Activated T-cell treated with anti-CD3 and anti-CD28 coated beads, Interleukin-2, amount 50 U/mL, for 48 hours (primary cell): Measurements from ENCODE around the gene APOL3.
"Not testable (repeated sequence)": the region's sequence is repeated elsewhere in the genome, so short reads cannot be mapped to it uniquely, and the experiment has no call there.

Experiments used
- DNase-seq, 2 experiments: peaks; one replicate each; pipeline ENCODE4 v3.0.0-alpha.2; 2020

Gene APOL3

GRCh38 chr22:36192542-36192941, 32.0 kb upstream of the APOL3 start:
- no peak for DNase-seq

GRCh38 chr22:36191106-36191836, 30.7 kb upstream of the APOL3 start:
- DNase-seq: no peak

- not testable (repeated sequence) for DNase-seq
Measured at GRCh38 chr22:36187862-36188261, 27.3 kb upstream of the APOL3 start.

- DNase-seq: no peak
Measured at GRCh38 chr22:36185828-36186624, 25.5 kb upstream of the APOL3 start.

- DNase-seq: no peak
Measured at GRCh38 chr22:36184433-36185025, 24.0 kb upstream of the APOL3 start.

- no peak for DNase-seq
Measured at GRCh38 chr22:36183446-36183845, 22.9 kb upstream of the APOL3 start.

- DNase-seq: no peak
Measured at GRCh38 chr22:36182857-36183256, 22.3 kb upstream of the APOL3 start.

GRCh38 chr22:36182056-36182455, 21.5 kb upstream of the APOL3 start:
- DNase-seq: no peak

- no peak for DNase-seq
Measured at GRCh38 chr22:36180928-36181327, 20.4 kb upstream of the APOL3 start.

GRCh38 chr22:36180038-36180880, 19.7 kb upstream of the APOL3 start:
- DNase-seq: peak; percentile 90

- DNase-seq: no peak
Measured at GRCh38 chr22:36177160-36177559, 16.6 kb upstream of the APOL3 start.

- DNase-seq: no peak
Measured at GRCh38 chr22:36175892-36176291, 15.3 kb upstream of the APOL3 start.

- DNase-seq: no peak
Measured at GRCh38 chr22:36171941-36172340, 11.4 kb upstream of the APOL3 start.

- DNase-seq: no peak
Measured at GRCh38 chr22:36166518-36167220, 6.1 kb upstream of the APOL3 start.

GRCh38 chr22:36166086-36166485, 5.5 kb upstream of the APOL3 start:
- DNase-seq: no peak

GRCh38 chr22:36165141-36165540, 4.6 kb upstream of the APOL3 start:
- no peak for DNase-seq

- DNase-seq: no peak
Measured at GRCh38 chr22:36164621-36165020, 4.1 kb upstream of the APOL3 start.

- DNase-seq: no peak
Measured at GRCh38 chr22:36163497-36163896, 2.9 kb upstream of the APOL3 start.

GRCh38 chr22:36162127-36163034, 1.8 kb upstream of the APOL3 start:
- no peak for DNase-seq

GRCh38 chr22:36161793-36162126, 1.2 kb upstream of the APOL3 start:
- peak; percentile 40 to 46 for DNase-seq
